ENCODE results near the gene COX7A2L. TPM values are rescaled to one million over a fixed set of nuclear protein-coding genes. Genes with fewer than 3 reads are reported as not detected.

COX7A2L gene, protein sequence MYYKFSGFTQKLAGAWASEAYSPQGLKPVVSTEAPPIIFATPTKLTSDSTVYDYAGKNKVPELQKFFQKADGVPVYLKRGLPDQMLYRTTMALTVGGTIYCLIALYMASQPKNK
- 147 and 160 TPM in 2 replicates for total RNA-seq

DNA sequence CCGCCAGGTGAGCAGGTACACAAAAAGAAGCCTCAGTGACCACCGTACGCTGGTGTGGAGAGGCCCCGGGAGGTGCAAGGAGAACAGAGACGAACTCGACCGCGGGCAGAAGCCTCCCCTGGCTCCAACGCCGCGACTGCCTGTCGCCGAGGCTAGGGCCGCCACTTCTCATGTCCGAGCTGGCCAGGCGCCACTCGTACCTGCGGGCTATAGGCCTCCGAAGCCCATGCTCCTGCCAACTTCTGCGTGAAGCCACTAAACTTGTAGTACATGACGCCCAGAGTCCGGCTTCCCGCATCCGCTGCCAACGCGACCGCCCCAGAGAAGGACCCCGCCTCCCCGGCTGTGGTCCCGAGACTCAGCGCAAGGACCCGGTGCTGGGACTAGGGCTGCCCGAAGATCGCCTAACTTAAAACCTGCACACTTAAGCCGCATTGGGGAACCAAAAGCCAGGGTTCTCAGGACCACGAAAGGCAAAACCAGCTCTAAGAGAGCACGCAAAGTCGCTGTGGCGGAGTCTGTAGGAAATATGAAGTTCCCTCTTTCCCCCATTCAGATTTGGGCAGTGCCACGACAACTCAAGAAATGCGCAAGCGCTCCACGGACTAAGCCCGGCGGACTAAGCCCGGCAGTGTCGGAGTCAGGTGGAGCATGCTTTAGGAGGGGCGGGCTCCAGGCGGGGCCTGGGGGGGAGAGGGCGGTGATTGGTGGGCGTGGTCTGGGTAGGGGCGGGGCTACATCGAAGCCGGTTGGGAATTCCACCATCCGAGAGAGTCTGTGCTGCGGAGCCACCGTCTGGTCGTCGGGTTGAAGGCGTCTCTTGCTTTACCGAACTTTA is at the start of gene COX7A2L:
COX7A2L (minus strand) TSS at position 328 of the 838 bp plus-strand sequence; CDS start at position 272, 56 bp downstream.

Other genes starting within 250 kb of the COX7A2L start
- gene EML4, start 191.9 kb downstream of the COX7A2L start, total RNA-seq = 29.8 and 54.5 TPM in 2 replicates
- not detected in 2 replicates for gene KCNG3, start 132.8 kb upstream of the COX7A2L start, total RNA-seq
- 21.3 and 23.5 TPM in 2 replicates for gene MTA3, start 207.4 kb upstream of the COX7A2L start, total RNA-seq

Measured in subcutaneous preadipocyte (primary cell).